HG03378 (cell line): ENCODE data around the gene CFTR.
"Not testable (repeated sequence)": the region's sequence is repeated elsewhere in the genome, so short reads cannot be mapped to it uniquely, and the experiment has no call there.

Experiments used
- ATAC-seq: cut with Tn5 transposase; IDR thresholded peaks from one replicate; pipeline ENCODE4 v1.9.1; 2021; ENCODE audit warnings: mild to moderate bottlenecking, moderate library complexity; ENCODE audit not compliant: unreplicated experiment

Gene CFTR

GRCh38 chr7:117479225-117480054 is at the start of gene CFTR:
Gene CFTR (plus strand): TSS chr7:117480025. CDS start chr7:117480095, 70 bp downstream.
- no peak for ATAC-seq

- peak; percentile 99 for ATAC-seq
Measured at GRCh38 chr7:117435475-117436043, 44.3 kb upstream of the CFTR start.

- no peak for ATAC-seq
Measured at GRCh38 chr7:117444646-117445045, 35.2 kb upstream of the CFTR start.

- no peak for ATAC-seq
Measured at GRCh38 chr7:117445206-117445605, 34.6 kb upstream of the CFTR start.

GRCh38 chr7:117446220-117446815 is 33.5 kb upstream of the CFTR start:
- no peak for ATAC-seq

GRCh38 chr7:117448655-117449054 is 31.2 kb upstream of the CFTR start:
- ATAC-seq = no peak

GRCh38 chr7:117458977-117459583 is 20.7 kb upstream of the CFTR start:
- ATAC-seq = peak; percentile 61

- ATAC-seq = no peak
Measured at GRCh38 chr7:117459735-117460134, 20.1 kb upstream of the CFTR start.

- ATAC-seq = not testable (repeated sequence)
Measured at GRCh38 chr7:117460815-117461214, 19.0 kb upstream of the CFTR start.

GRCh38 chr7:117468174-117468573 is 11.7 kb upstream of the CFTR start:
- ATAC-seq = no peak

- ATAC-seq = peak; percentile 63
Measured at GRCh38 chr7:117470777-117471176, 9.0 kb upstream of the CFTR start.

GRCh38 chr7:117472335-117472734 is 7.5 kb upstream of the CFTR start:
- ATAC-seq = no peak

GRCh38 chr7:117476557-117477215 is 3.1 kb upstream of the CFTR start:
- ATAC-seq = no peak

- no peak for ATAC-seq
Measured at GRCh38 chr7:117478836-117479224, 995 bp upstream of the CFTR start.

- ATAC-seq = no peak
Measured at GRCh38 chr7:117480055-117480362, 184 bp downstream of the CFTR start.

- no peak for ATAC-seq
Measured at GRCh38 chr7:117480978-117481377, 1.2 kb downstream of the CFTR start.

GRCh38 chr7:117485118-117485620 is 5.3 kb downstream of the CFTR start:
- ATAC-seq = no peak

- ATAC-seq = no peak
Measured at GRCh38 chr7:117489016-117489415, 9.2 kb downstream of the CFTR start.

GRCh38 chr7:117489430-117489829 is 9.6 kb downstream of the CFTR start:
- no peak for ATAC-seq

- ATAC-seq = no peak
Measured at GRCh38 chr7:117489911-117490310, 10.1 kb downstream of the CFTR start.

- no peak for ATAC-seq
Measured at GRCh38 chr7:117492649-117493048, 12.8 kb downstream of the CFTR start.
